ENCODE results near the gene IZUMO2.
"Not testable (repeated sequence)": the region's sequence is repeated elsewhere in the genome, so short reads cannot be mapped to it uniquely, and the experiment has no call there.

DNA sequence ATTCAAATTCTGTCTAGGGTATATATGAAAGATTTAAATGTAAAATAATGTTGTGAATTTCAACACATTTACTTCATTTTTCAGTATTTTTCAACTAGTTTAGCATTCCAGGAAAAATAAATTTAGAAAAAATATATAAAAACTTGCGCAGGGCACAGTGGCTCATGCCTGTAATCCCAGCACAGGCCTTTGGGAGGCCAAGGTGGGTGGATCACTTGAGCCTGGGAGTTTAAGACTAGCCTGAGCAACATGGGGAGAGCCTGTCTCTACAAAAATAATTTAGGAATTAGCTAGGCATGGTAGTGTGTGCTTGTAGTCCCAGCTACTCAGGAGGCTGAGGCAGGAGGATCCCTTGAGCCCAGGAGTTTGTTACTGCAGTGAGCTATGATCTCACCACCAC, 21.2 kb downstream of the IZUMO2 start:
- TF ChIP-seq, protein P1, sequence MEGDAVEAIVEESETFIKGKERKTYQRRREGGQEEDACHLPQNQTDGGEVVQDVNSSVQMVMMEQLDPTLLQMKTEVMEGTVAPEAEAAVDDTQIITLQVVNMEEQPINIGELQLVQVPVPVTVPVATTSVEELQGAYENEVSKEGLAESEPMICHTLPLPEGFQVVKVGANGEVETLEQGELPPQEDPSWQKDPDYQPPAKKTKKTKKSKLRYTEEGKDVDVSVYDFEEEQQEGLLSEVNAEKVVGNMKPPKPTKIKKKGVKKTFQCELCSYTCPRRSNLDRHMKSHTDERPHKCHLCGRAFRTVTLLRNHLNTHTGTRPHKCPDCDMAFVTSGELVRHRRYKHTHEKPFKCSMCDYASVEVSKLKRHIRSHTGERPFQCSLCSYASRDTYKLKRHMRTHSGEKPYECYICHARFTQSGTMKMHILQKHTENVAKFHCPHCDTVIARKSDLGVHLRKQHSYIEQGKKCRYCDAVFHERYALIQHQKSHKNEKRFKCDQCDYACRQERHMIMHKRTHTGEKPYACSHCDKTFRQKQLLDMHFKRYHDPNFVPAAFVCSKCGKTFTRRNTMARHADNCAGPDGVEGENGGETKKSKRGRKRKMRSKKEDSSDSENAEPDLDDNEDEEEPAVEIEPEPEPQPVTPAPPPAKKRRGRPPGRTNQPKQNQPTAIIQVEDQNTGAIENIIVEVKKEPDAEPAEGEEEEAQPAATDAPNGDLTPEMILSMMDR (IDR thresholded peaks at IDR 0.05): not testable (repeated sequence)
- TF ChIP-seq POLR2AphosphoS5 (IDR thresholded peaks at IDR 0.05; ENCODE audit: low read depth, low read length): not testable (repeated sequence)
- TF ChIP-seq, protein P2, sequence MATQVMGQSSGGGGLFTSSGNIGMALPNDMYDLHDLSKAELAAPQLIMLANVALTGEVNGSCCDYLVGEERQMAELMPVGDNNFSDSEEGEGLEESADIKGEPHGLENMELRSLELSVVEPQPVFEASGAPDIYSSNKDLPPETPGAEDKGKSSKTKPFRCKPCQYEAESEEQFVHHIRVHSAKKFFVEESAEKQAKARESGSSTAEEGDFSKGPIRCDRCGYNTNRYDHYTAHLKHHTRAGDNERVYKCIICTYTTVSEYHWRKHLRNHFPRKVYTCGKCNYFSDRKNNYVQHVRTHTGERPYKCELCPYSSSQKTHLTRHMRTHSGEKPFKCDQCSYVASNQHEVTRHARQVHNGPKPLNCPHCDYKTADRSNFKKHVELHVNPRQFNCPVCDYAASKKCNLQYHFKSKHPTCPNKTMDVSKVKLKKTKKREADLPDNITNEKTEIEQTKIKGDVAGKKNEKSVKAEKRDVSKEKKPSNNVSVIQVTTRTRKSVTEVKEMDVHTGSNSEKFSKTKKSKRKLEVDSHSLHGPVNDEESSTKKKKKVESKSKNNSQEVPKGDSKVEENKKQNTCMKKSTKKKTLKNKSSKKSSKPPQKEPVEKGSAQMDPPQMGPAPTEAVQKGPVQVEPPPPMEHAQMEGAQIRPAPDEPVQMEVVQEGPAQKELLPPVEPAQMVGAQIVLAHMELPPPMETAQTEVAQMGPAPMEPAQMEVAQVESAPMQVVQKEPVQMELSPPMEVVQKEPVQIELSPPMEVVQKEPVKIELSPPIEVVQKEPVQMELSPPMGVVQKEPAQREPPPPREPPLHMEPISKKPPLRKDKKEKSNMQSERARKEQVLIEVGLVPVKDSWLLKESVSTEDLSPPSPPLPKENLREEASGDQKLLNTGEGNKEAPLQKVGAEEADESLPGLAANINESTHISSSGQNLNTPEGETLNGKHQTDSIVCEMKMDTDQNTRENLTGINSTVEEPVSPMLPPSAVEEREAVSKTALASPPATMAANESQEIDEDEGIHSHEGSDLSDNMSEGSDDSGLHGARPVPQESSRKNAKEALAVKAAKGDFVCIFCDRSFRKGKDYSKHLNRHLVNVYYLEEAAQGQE (IDR thresholded peaks at IDR 0.05; ENCODE audit: insufficient read depth in 1 of 2, low read depth in 2 of 2, low read length in 1 of 2): not testable (repeated sequence)

Measured in Panc1 (cell line).